ENCODE results near the gene HOXC9.

HOXC9 gene

GRCh38 chr12:54028314-54029201 lies 28.6 kb downstream of the HOXC9 start, which contains the start of gene HOXC6:
Gene HOXC6, plus strand, starts transcription at chr12:54028440. Its CDS starts 82 bp downstream, at chr12:54028522.
- DNase-seq (ENCODE audit: low read depth) = no peak

- DNase-seq (ENCODE audit: low read depth) = no peak
Observed at GRCh38 chr12:54029529-54030441, 29.8 kb downstream of the HOXC9 start.

- no peak for DNase-seq (ENCODE audit: low read depth)
Observed at GRCh38 chr12:54030442-54030801, 30.5 kb downstream of the HOXC9 start.

- no peak for DNase-seq (ENCODE audit: low read depth)
Observed at GRCh38 chr12:54030889-54031471, 31.0 kb downstream of the HOXC9 start.

GRCh38 chr12:54031480-54031879 lies 31.5 kb downstream of the HOXC9 start:
- no peak for DNase-seq (ENCODE audit: low read depth)

DNA sequence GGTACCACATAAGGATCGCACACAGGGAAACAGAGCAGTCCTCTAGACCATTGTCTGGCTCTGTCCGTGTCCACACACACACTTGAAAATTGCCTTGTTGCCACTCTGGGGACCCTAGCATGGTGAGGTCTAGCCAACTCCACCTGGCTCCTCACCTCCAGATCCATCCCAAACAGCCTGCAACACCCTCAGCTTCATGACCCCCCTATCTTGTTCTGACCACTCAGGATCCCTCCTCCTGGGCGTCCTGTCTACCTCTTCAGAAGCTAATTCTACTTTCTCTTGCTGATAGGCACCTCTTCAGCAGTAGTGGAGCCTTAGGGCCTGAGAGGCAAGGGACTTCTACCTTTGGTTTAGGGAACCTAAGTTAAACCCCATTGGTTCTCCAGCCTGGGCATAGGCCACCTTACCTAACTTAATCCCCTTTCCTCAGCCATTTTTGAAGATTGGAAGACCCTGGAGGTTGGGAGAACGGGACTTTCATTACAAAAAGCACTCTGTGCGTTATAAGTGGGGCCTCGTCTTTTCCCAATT lies 32.2 kb downstream of the HOXC9 start:
- no peak for DNase-seq (ENCODE audit: low read depth)

DNA sequence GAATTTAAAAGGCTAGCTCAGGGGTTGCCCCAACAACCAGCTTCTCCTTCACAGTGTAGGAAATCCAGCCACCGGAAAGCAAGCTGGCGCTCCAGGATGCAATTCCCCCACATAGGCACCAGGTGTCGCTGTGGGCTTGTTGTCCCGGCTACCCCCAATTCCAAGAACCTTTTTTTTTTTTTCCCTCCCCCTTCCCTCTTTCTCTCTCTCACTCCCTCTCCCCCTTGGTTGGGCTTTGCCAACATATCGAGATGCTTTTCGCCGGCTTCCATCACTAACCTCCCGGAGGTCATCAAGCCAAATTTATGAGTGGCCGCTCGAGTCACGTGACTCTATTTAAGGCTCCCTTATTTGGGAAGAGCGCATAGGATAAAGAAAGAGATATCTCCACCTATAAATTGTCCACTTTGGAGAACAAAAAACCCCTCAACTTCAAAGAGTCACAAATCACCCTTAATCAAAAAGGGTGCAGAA lies 32.7 kb downstream of the HOXC9 start, which contains the start of gene HOXC5:
Gene HOXC5, plus strand, starts transcription at position 424 of the 474 bp plus-strand sequence. CDS start 73 bp downstream, outside the sequence.
- DNase-seq (ENCODE audit: low read depth) = peak; percentile 52

DNA sequence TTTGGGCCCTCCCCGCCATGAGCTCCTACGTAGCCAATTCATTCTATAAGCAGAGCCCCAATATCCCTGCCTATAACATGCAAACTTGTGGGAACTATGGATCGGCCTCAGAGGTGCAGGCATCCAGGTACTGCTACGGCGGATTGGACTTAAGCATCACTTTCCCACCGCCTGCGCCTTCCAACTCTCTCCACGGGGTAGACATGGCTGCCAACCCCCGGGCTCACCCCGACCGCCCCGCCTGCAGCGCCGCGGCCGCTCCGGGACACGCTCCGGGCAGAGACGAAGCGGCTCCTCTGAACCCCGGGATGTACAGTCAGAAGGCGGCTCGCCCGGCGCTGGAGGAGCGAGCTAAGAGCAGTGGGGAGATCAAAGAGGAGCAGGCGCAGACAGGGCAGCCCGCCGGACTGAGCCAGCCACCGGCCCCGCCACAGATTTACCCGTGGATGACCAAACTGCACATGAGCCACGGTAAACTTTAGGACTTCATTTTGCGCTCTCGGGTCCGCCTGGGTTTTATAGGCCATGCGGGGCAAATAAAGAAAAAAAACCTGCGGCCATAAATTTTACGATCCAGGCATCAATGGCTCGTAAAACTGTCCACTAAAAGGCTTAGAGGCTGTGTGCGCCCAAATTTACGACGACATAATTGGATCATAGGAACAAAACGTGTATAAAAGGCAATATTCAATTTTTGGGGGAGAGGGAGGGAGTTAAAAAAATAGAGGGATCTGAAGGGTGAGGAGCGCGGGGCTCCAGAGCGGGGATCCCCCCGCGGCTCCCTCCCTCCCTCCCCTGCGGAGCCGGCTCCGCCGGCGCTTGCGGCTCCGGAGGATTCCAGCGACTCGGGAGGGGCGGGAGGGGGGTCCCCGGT lies 33.4 kb downstream of the HOXC9 start:
- DNase-seq (ENCODE audit: low read depth) = no peak

- no peak for DNase-seq (ENCODE audit: low read depth)
Observed at GRCh38 chr12:54033980-54034784, 34.2 kb downstream of the HOXC9 start.

GRCh38 chr12:54034785-54035310 lies 34.9 kb downstream of the HOXC9 start:
- no peak for DNase-seq (ENCODE audit: low read depth)

GRCh38 chr12:54035568-54036264 lies 35.8 kb downstream of the HOXC9 start:
- no peak for DNase-seq (ENCODE audit: low read depth)

DNA sequence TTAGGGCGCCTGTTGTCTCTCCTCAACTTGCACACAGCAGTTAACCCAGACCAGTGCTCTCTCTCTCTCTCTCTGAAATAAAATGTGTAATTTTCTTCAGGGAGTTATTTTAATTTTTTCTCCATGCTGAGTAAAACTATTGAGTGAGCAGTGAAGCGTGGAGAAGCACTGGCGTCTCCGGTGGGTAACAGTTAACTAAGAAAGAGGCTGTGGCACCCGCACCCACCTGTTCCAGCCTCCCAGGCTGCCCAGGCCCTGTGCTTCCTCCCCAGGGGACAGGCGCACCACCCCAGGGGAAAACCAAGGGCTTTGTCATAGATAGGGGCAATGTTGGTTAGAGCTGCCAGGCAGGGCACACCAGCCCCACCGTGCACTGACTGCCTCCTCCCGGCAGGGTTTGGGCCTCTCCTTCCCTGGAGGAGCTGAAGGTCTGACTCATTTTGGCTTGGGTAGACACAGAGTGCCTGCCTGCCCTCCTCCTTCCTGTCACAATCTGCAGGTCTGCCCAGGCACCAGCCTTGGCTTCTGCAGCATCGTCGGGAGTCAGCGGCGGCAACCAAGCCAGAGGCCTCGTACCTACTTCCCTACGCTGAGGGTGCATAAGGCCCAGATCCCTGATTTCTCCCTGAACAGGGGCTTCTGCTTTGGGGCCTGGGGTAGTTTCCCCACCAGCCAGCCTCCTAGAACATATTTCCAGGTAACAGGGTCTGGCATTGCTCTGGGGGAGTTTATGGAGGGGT lies 36.8 kb downstream of the HOXC9 start:
- DNase-seq (ENCODE audit: low read depth) = no peak

- no peak for DNase-seq (ENCODE audit: low read depth)
Observed at GRCh38 chr12:54037360-54038283, 37.7 kb downstream of the HOXC9 start.

GRCh38 chr12:54038284-54038870 lies 38.4 kb downstream of the HOXC9 start:
- no peak for DNase-seq (ENCODE audit: low read depth)

DNA sequence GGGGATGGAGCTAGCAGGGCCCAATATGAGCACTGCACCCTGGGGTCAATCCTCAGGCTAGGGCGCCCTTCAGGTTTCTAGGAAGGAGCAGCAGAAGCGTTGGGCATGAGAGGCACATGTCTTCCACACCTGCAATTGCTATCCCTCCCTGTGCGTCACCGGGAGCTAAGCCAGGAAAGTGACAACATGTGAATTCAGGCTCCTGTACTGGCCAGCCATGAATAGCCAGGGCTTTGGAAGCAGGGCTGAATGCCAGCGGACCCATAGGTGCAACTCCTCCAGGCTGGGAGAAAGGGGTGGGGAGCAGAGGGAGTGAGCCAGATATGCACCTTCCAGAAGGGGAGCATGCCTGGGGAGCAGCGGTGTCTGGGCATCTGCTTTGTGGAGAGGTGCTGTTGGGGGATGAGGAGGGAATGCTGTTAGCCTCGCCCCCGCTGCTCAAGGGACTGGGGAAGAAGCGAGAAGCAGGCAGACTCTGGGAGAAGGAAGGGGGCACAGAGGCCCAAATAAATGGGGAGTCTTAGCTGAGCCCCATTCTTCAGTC lies 39.0 kb downstream of the HOXC9 start:
- no peak for DNase-seq (ENCODE audit: low read depth)

DNA sequence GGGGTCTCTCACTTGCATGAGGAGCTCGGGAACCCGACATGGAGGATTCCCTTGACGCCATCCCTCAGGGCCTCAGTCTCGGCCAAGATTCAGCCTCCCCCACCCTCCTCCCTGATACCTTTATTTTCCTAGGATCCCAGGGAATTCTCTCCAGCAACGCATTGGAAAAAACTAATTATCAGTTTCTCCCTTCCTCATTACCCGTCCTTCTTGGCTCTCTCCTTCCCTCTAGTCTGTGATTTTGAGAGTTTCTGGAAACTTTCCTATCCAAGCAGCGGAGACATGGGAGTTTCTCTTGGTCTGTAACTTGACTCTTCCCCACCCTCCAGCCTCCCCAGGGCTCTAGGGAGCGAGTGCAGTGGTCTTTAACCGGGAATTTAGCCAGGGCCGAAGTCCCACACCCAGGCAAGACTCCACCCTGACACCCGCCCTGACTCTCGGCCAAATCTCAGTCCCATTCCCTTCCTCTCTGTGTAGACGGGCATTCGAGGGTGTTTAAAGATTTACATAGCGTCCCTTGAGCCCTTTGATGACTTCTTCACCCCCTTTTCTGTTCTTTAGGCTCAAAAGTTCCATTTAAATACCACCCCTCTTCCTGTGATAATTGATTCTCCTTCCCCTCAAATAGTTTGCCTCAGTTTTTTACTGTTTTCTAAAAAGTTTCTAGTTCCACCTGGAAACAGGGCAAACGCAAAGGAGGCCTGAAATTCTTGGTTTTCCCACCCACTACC lies 39.6 kb downstream of the HOXC9 start:
- no peak for DNase-seq (ENCODE audit: low read depth)

All from activated T-cell treated with anti-CD3 and anti-CD28 coated beads for 24 hours (primary cell).